HEK293T (cell line): ENCODE data around the gene GTF3C1.

Experiments used
- BHLHE40 ChIP-seq: fragments of 450-650 bp; IDR thresholded peaks from 2 replicates; pipeline ENCODE4 v1.6.1; 2016; ENCODE audit warnings: mild to moderate bottlenecking, moderate library complexity, borderline replicate concordance
- FOXA1 ChIP-seq: fragments of 450-650 bp; IDR thresholded peaks from 2 replicates; pipeline ENCODE4 v1.6.1; 2016; ENCODE audit warnings: mild to moderate bottlenecking
- FOXK2 ChIP-seq: fragments of 450-650 bp; IDR thresholded peaks from 2 replicates; pipeline ENCODE4 v1.6.1; 2016; ENCODE audit warnings: mild to moderate bottlenecking
- FOXM1 ChIP-seq: fragments of 450-650 bp; IDR thresholded peaks from 2 replicates; pipeline ENCODE4 v1.6.1; 2017; ENCODE audit warnings: mild to moderate bottlenecking, borderline replicate concordance
- LEF1 ChIP-seq: fragments of 450-650 bp; IDR thresholded peaks from 2 replicates; pipeline ENCODE4 v1.6.1; 2017; ENCODE audit warnings: mild to moderate bottlenecking, borderline replicate concordance
- NFRKB ChIP-seq: fragments of 450-650 bp; IDR thresholded peaks from 2 replicates; pipeline ENCODE4 v1.6.1; 2016; ENCODE audit warnings: mild to moderate bottlenecking, moderate library complexity
- PKNOX1 ChIP-seq: fragments of 450-650 bp; IDR thresholded peaks from 2 replicates; pipeline ENCODE4 v1.6.1; 2016
- SP1 ChIP-seq: fragments of 450-650 bp; IDR thresholded peaks from 2 replicates; pipeline ENCODE4 v1.6.1; 2017
- ZNF384 ChIP-seq: fragments of 450-650 bp; IDR thresholded peaks from 2 replicates; pipeline ENCODE4 v1.6.1; 2016

- no peak for TF ChIP-seq BHLHE40
- TF ChIP-seq FOXK2: no peak
- no peak for TF ChIP-seq FOXA1
- no peak for TF ChIP-seq SP1
- TF ChIP-seq ZNF384: no peak
- TF ChIP-seq NFRKB: no peak
- no peak for TF ChIP-seq LEF1
- TF ChIP-seq PKNOX1: no peak
- no peak for TF ChIP-seq FOXM1
Observed at GRCh38 chr16:27452569-27453493, 96.9 kb downstream of the GTF3C1 start.
